Measurements from ENCODE around the gene RXFP2.
A peak's percentile ranks its signal among the peaks of the same experiment; 100 is the strongest.

The RXFP2 gene

GRCh38 chr13:31768351-31768750, 29.0 kb downstream of the RXFP2 start:
- FAIRE-seq, result no peak

- no peak for FAIRE-seq
Observed at GRCh38 chr13:31769575-31769974, 30.2 kb downstream of the RXFP2 start.

- no peak for FAIRE-seq
Observed at GRCh38 chr13:31772231-31772630, 32.9 kb downstream of the RXFP2 start.

GRCh38 chr13:31773538-31773937, 34.2 kb downstream of the RXFP2 start:
- no peak for FAIRE-seq

GRCh38 chr13:31774186-31774750, 34.9 kb downstream of the RXFP2 start:
- FAIRE-seq, result no peak

- FAIRE-seq, result no peak
Observed at GRCh38 chr13:31775148-31775547, 35.8 kb downstream of the RXFP2 start.

GRCh38 chr13:31775686-31776085, 36.4 kb downstream of the RXFP2 start:
- no peak for FAIRE-seq

- no peak for FAIRE-seq
Observed at GRCh38 chr13:31781064-31781463, 41.7 kb downstream of the RXFP2 start.

GRCh38 chr13:31786011-31786410, 46.7 kb downstream of the RXFP2 start:
- FAIRE-seq, result no peak

GRCh38 chr13:31790992-31791391, 51.7 kb downstream of the RXFP2 start:
- no peak for FAIRE-seq

GRCh38 chr13:31793246-31793645, 53.9 kb downstream of the RXFP2 start:
- FAIRE-seq, result peak; percentile 92

- no peak for FAIRE-seq
Observed at GRCh38 chr13:31794452-31794851, 55.1 kb downstream of the RXFP2 start.

- FAIRE-seq, result peak; percentile 62
Observed at GRCh38 chr13:31797154-31797775, 57.9 kb downstream of the RXFP2 start.

GRCh38 chr13:31798189-31798588, 58.9 kb downstream of the RXFP2 start:
- no peak for FAIRE-seq

- no peak for FAIRE-seq
Observed at GRCh38 chr13:31801088-31801487, 61.8 kb downstream of the RXFP2 start.

- FAIRE-seq, result no peak
Observed at GRCh38 chr13:31803311-31803710, 64.0 kb downstream of the RXFP2 start.

GRCh38 chr13:31805841-31806240, 66.5 kb downstream of the RXFP2 start:
- FAIRE-seq, result no peak

GRCh38 chr13:31807090-31807541, 67.8 kb downstream of the RXFP2 start:
- FAIRE-seq, result no peak

- no peak for FAIRE-seq
Observed at GRCh38 chr13:31814536-31814935, 75.2 kb downstream of the RXFP2 start.

- FAIRE-seq, result no peak
Observed at GRCh38 chr13:31815361-31816144, 76.2 kb downstream of the RXFP2 start.

GRCh38 chr13:31818236-31818635, 78.9 kb downstream of the RXFP2 start:
- no peak for FAIRE-seq

GRCh38 chr13:31824705-31825517, 85.6 kb downstream of the RXFP2 start:
- no peak for FAIRE-seq

GRCh38 chr13:31826521-31826920, 87.2 kb downstream of the RXFP2 start:
- no peak for FAIRE-seq
